Neuronal stem cell (in vitro differentiated cells): ENCODE data around the gene ATG9B.

Experiments
- DNase-seq: peaks from one replicate; pipeline ENCODE4 v3.0.0-alpha.2; 2013; ENCODE audit warnings: low spot score
- H2AFZ ChIP-seq: one replicate; pipeline ENCODE4 v1.6.1; 2013; ENCODE audit warnings: mild to moderate bottlenecking, low read length, inconsistent platforms
- H2AK5ac ChIP-seq: 2 replicates; pipeline ENCODE4 v1.6.1; 2013; ENCODE audit warnings: low read depth, mild to moderate bottlenecking, inconsistent platforms, low read length, moderate library complexity, mixed read lengths
- H2BK120ac ChIP-seq: 2 replicates; pipeline ENCODE4 v1.6.1; 2013; ENCODE audit warnings: low read depth, mild to moderate bottlenecking, inconsistent platforms, low read length, moderate library complexity, mixed read lengths
- H2BK12ac ChIP-seq: one replicate; pipeline ENCODE4 v1.6.1; 2013; ENCODE audit warnings: low read length, inconsistent platforms
- H2BK15ac ChIP-seq: 2 replicates; pipeline ENCODE4 v1.6.1; 2013; ENCODE audit warnings: mild to moderate bottlenecking, low read length, inconsistent platforms, mixed read lengths
- H2BK5ac ChIP-seq: one replicate; pipeline ENCODE4 v1.6.1; 2013; ENCODE audit warnings: inconsistent platforms, mild to moderate bottlenecking, low read length, moderate library complexity
- H3K14ac ChIP-seq: one replicate; pipeline ENCODE4 v1.6.1; 2013; ENCODE audit warnings: low read length, inconsistent platforms
- H3K18ac ChIP-seq: 2 replicates; pipeline ENCODE4 v1.6.1; 2013; ENCODE audit warnings: low read length, inconsistent platforms
- H3K23ac ChIP-seq: 2 replicates; pipeline ENCODE4 v1.6.1; 2013; ENCODE audit warnings: low read depth, mild to moderate bottlenecking, mixed read lengths, low read length, inconsistent platforms; ENCODE audit not compliant: poor library complexity
- H3K27ac ChIP-seq: replicated peaks from 3 replicates; pipeline ENCODE4 v1.5.1; 2013; ENCODE audit warnings: low read length, inconsistent platforms
- H3K27me3 ChIP-seq, 3 experiments: 2 replicates each; pipeline ENCODE4 v1.6.1; 2013; ENCODE audit warnings: low read length in 3 of 3, mild to moderate bottlenecking in 2 of 3, inconsistent platforms in 1 of 3, low read depth in 1 of 3, mixed read lengths in 1 of 3, moderate library complexity in 1 of 3; ENCODE audit not compliant: control insufficient read depth in 3 of 3, insufficient read depth in 3 of 3
- H3K36me3 ChIP-seq, 2 donors: replicated peaks in 1 of 2; 2 replicates each; pipeline ENCODE4 v1.6.1; 2013; ENCODE audit warnings: low read length in 2 of 2; ENCODE audit not compliant: control insufficient read depth in 2 of 2, insufficient read depth in 2 of 2
- H3K4ac ChIP-seq: 2 replicates; pipeline ENCODE4 v1.6.1; 2013; ENCODE audit warnings: inconsistent platforms, mild to moderate bottlenecking, low read length, moderate library complexity
- H3K4me1 ChIP-seq, 2 donors: 1 replicate in 1 of 2; 2 replicates in 1 of 2; pipeline ENCODE4 v1.6.1; 2013; ENCODE audit warnings: low read length in 2 of 2, low read depth in 1 of 2; ENCODE audit not compliant: control insufficient read depth in 2 of 2, insufficient read depth in 1 of 2
- H3K4me2 ChIP-seq: one replicate; pipeline ENCODE4 v1.6.1; 2013; ENCODE audit warnings: mild to moderate bottlenecking, low read length, inconsistent platforms; ENCODE audit not compliant: insufficient read depth, poor library complexity, severe bottlenecking
- H3K4me3 ChIP-seq, 2 donors: 2 replicates each; pipeline ENCODE4 v1.5.1; 2013; ENCODE audit warnings: low read length in 2 of 2, mild to moderate bottlenecking in 2 of 2, inconsistent platforms in 1 of 2, moderate library complexity in 1 of 2
- H3K79me1 ChIP-seq: one replicate; pipeline ENCODE4 v1.6.1; 2013; ENCODE audit warnings: low read depth, mild to moderate bottlenecking, inconsistent platforms, low read length, moderate library complexity
- H3K9ac ChIP-seq: one replicate; pipeline ENCODE4 v1.6.1; 2013; ENCODE audit warnings: mild to moderate bottlenecking, low read depth, low read length, inconsistent platforms; ENCODE audit not compliant: poor library complexity
- H3K9me3 ChIP-seq, 2 donors: replicated peaks in 1 of 2; 2 replicates each; pipeline versions ENCODE3 to v1.6.1; 2013; ENCODE audit warnings: low read length in 2 of 2, mild to moderate bottlenecking in 2 of 2, inconsistent platforms in 1 of 2, low read depth in 1 of 2, mixed read lengths in 1 of 2, moderate library complexity in 1 of 2; ENCODE audit not compliant: control insufficient read depth in 2 of 2, insufficient read depth in 1 of 2
- H4K8ac ChIP-seq: one replicate; pipeline ENCODE4 v1.6.1; 2013; ENCODE audit warnings: low read depth, mild to moderate bottlenecking, inconsistent platforms, low read length, moderate library complexity
- H4K91ac ChIP-seq: one replicate; pipeline ENCODE4 v1.6.1; 2013; ENCODE audit warnings: low read length, low read depth, mild to moderate bottlenecking, inconsistent platforms; ENCODE audit not compliant: poor library complexity
- WGBS, 2 donors: extraction: QIAGEN DNeasy Blood & Tissue Kit; methylation state at CpG; one replicate each; pipeline ENCODE4 v1.1.7; 2013; ENCODE audit warnings: missing lambda C conversion rate in 2 of 2, mixed read lengths in 1 of 2; ENCODE audit not compliant: insufficient read length in 2 of 2, insufficient replicate concordance in 1 of 2; ENCODE audit errors: extremely low coverage in 2 of 2; 5-methylcytosine and 5-hydroxymethylcytosine counted together

Gene ATG9B

DNA sequence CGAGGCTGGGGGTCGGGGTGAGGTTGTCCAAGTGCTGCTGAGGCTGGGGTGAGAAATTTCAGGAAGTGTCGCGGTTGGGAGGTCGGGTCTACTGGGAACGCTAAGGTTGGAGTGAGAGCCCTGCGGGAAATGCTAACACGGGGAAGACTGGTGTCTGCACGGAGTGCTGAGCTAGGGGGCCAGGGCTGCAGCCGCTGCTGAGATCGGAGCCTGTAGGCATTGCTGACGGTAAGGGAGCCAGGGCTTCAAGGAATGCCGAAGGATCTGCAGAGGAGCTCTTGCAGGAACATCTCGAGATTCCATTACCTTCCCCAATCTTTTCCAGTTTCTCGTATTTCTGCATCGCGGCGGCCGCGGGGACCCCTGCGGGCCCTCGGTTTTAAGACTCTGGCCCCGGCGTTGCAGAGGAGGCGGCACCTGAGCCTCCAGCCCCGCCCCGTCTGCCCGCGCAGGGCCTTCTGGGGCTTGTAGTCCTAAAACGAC, 33.3 kb upstream of the ATG9B start, which contains the start of gene CDK5:
CDK5 (minus strand) TSS at position 392 of the 483 bp plus-strand sequence; CDS start at position 343, 49 bp downstream.
- H3K4me1 ChIP-seq = peaks cover 25 to 34% of the 10 kb centered on the region in 2 donors
- H3K9ac ChIP-seq = peak within 1 kb of the TSS; percentile 71
- peak within 1 kb of the TSS; percentile 86 for H2AFZ ChIP-seq
- no peak within 1 kb of the TSS for H3K14ac ChIP-seq
- H2AK5ac ChIP-seq = no peak within 1 kb of the TSS
- DNase-seq = no peak
- H3K79me1 ChIP-seq = peaks cover 2% of the 10 kb centered on the region
- H2BK120ac ChIP-seq = no peak within 1 kb of the TSS
- H4K8ac ChIP-seq = no peak within 1 kb of the TSS
- H3K36me3 ChIP-seq = peaks cover 2 to 12% of the 10 kb centered on the region in 2 donors
- H3K9me3 ChIP-seq = peaks cover 0 to 1% of the 10 kb centered on the region in 2 donors
- peak within 1 kb of the TSS; percentile 15 for H3K23ac ChIP-seq
- H3K18ac ChIP-seq = peak within 1 kb of the TSS; percentile 66
- no peak within 1 kb of the TSS for H3K4ac ChIP-seq
- H4K91ac ChIP-seq = no peak within 1 kb of the TSS
- H2BK12ac ChIP-seq = no peak within 1 kb of the TSS
- no peak within 1 kb of the TSS for H2BK5ac ChIP-seq
- H3K27me3 ChIP-seq = peaks cover 0 to 30% (median 0%) of the 10 kb centered on the region in 3 experiments
- peak within 1 kb of the TSS; percentile 57 for H3K27ac ChIP-seq
- H3K4me3 ChIP-seq = peak within 1 kb of the TSS; percentile 61 to 81
- H2BK15ac ChIP-seq = no peak within 1 kb of the TSS
- no CpG with 5 or more reads among the region's 30 CpGs for WGBS, 2 donors
- H3K4me2 ChIP-seq = peak within 1 kb of the TSS; percentile 72

DNA sequence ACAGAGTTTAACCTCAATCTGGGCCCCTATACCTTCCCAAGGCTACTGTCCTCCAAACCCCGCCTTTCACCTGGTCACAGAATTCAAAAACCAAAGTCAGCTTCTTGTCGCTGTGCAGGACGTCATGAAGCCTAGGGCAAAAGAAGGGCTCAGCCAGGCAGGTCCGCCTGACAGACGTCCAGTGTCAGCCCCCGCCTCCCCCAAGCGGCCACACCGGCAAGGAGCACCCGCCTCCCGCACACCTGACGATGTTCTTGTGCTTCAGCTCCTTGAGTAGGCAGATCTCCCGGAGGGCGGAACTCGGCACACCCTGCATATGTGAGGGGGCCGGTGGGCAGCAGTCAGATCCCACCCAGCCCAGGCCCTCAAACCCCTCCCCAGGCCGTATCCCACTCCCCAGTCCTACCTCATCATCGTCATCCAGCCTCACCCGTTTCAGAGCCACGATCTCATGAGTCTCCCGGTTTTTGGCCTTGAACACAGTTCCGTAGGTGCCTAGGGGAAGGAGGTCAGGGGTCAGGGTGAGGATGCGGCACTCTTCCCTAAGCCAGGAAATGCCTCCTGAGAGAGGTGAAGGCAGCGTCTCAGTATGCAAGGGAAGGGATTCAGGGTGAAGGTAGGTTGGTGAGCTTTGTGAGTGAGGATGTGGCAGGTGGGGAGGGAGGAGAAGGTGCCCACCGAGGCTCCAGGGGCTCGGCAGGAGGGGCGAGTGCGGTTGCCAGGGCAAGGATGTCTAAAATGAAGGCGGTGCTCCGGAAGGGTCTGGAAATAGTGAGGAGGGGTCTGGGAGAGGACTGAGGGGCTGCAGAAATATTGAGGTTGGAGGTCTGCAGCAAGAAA, 32.6 kb upstream of the ATG9B start:
- H3K4me2 ChIP-seq = peak overlapping the region; percentile 72
- peak overlapping the region; percentile 18 for H3K9ac ChIP-seq
- no peak overlapping the region for H3K4ac ChIP-seq
- H3K36me3 ChIP-seq = peaks cover 3 to 7% of the 10 kb centered on the region in 2 donors
- peaks cover 25 to 29% of the 10 kb centered on the region in 2 donors for H3K4me1 ChIP-seq
- peak overlapping the region; percentile 61 to 81 for H3K4me3 ChIP-seq
- no peak overlapping the region for H3K27ac ChIP-seq
- no CpG with 5 or more reads among the region's 29 CpGs for WGBS, 2 donors
- no peak for DNase-seq
- peak overlapping the region; percentile 15 for H3K23ac ChIP-seq
- H3K18ac ChIP-seq = no peak overlapping the region
- peak overlapping the region; percentile 86 for H2AFZ ChIP-seq
- H4K8ac ChIP-seq = no peak overlapping the region
- no peak overlapping the region for H4K91ac ChIP-seq
- H3K27me3 ChIP-seq = peaks cover 0 to 33% (median 0%) of the 10 kb centered on the region in 3 experiments
- no peak overlapping the region for H2BK12ac ChIP-seq
- no peak overlapping the region for H2AK5ac ChIP-seq
- H2BK5ac ChIP-seq = no peak overlapping the region
- H3K79me1 ChIP-seq = peaks cover 3% of the 10 kb centered on the region
- peaks cover 0 to 2% of the 10 kb centered on the region in 2 donors for H3K9me3 ChIP-seq
- no peak overlapping the region for H2BK120ac ChIP-seq
- no peak overlapping the region for H2BK15ac ChIP-seq
- H3K14ac ChIP-seq = no peak overlapping the region

DNA sequence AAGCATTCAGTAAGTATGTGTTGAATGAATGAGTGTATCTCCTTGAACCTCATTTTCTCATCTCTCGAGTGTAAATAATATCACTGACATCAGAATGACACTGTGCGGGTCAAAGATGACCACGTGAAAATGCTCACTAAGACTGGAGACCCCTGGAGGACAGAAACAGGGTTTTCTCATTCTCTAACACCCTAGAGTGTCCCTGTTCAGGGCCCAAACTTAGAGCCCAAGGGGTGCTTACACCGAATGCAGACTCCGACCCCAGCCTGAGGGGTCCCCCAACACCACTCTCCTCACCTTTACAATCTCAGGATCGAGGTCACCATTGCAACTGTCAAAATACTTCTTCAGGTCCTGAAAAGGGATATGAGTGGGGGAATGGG, 32.0 kb upstream of the ATG9B start:
- no peak overlapping the region for H3K4me2 ChIP-seq
- H3K14ac ChIP-seq = no peak overlapping the region
- H3K4me1 ChIP-seq = peaks cover 22 to 23% of the 10 kb centered on the region in 2 donors
- no peak overlapping the region for H2BK15ac ChIP-seq
- H3K4ac ChIP-seq = no peak overlapping the region
- H2BK5ac ChIP-seq = no peak overlapping the region
- H3K27ac ChIP-seq = no peak overlapping the region
- H3K9ac ChIP-seq = no peak overlapping the region
- H3K79me1 ChIP-seq = peaks cover 3% of the 10 kb centered on the region
- H4K8ac ChIP-seq = no peak overlapping the region
- H3K4me3 ChIP-seq = no peak overlapping the region
- H2BK120ac ChIP-seq = no peak overlapping the region
- H3K18ac ChIP-seq = no peak overlapping the region
- no peak overlapping the region for H2AK5ac ChIP-seq
- H4K91ac ChIP-seq = no peak overlapping the region
- H3K23ac ChIP-seq = no peak overlapping the region
- no peak overlapping the region for H2AFZ ChIP-seq
- no CpG with 5 or more reads among the region's 6 CpGs for WGBS, 2 donors
- H3K9me3 ChIP-seq = peaks cover 0 to 2% of the 10 kb centered on the region in 2 donors
- DNase-seq = no peak
- no peak overlapping the region for H2BK12ac ChIP-seq
- H3K36me3 ChIP-seq = peaks cover 3 to 4% of the 10 kb centered on the region in 2 donors
- peaks cover 0 to 31% (median 0%) of the 10 kb centered on the region in 3 experiments for H3K27me3 ChIP-seq

DNA sequence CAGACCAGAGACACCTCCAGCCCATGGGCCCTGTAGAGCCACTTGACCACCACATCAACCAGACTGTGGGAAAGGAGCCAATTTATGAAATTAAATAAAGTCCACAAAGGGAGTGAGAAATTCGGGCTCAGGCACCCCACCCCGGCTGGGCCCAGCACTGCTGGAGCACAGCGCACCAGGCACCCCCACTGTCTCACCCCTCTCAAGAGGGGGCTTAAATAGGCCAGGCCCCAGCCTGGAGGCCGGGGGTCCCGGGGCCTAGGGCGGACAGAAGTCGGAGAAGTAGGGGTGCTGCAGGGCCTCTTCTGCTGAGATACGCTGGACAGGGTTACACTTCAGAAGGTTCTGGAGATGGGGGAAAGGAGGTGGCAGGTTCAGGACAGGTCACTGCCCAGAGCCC, 29.5 kb upstream of the ATG9B start:
- no peak for DNase-seq
- Histone ChIP-seq H3K4me1 (peaks cover 10% of the 10 kb centered on the region in 2 donors), H3K4me3 (no peak overlapping the region), H3K4me2 (no peak overlapping the region), H3K23ac (no peak overlapping the region), H4K8ac (no peak overlapping the region), H3K18ac (no peak overlapping the region), H3K14ac (no peak overlapping the region), H2BK120ac (no peak overlapping the region), H3K36me3 (peaks cover 3 to 4% of the 10 kb centered on the region in 2 donors), H2BK15ac (no peak overlapping the region), H3K4ac (no peak overlapping the region), H3K27ac (no peak overlapping the region), H4K91ac (no peak overlapping the region), H2BK12ac (no peak overlapping the region), H3K9me3 (peaks cover 0 to 2% of the 10 kb centered on the region in 2 donors), H2AFZ (no peak overlapping the region), H3K27me3 (peaks cover 0 to 43% (median 6%) of the 10 kb centered on the region in 3 experiments), H2AK5ac (no peak overlapping the region), H3K9ac (no peak overlapping the region), H3K79me1 (peaks cover 1% of the 10 kb centered on the region), H2BK5ac (peak overlapping the region; percentile 28)
- no CpG with 5 or more reads among the region's 8 CpGs for WGBS, 2 donors
